ENCODE data around the gene POU2F1.

DNA sequence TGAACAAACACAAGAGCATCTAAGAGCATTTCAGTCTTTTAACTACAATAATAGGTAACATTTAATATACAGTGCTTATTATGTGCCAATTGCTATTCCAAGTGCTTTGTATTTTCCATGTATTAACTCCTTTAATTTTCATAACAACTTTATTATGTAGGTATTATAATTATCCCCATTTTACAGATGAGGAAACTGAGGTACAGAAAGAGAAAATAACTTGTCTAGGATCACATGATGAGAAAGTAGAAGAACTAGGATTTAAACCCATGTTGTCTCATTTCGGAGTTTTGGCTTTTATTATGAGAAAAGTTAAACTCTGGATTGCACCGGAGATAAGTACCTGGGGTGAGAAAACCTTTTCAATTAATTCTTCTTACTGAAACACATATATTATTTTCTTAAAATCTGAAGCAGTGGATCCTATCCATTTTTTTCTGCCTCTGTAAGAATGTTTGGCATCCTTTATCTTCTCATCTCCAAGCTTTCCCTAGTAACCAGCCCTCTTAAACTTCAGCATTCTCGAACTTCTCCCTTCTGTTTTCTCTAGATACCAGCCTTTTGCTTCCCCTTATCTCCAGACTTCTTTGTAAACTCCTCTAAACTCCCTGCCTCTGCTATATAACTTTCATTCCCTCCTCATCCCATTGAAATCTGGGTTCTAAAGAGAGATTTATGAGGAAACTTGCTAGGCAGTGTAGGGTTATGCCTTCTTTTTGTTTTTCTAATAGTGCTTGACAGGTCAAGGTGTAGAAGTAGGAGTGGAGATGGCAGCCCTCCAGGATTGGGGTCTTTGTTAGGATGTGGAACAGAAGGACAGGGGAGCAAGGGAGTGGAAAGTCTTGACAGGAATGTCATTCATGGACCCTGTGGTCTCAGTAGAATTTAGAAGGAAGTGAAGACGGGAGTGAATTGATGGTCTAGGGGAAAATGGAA is 28.3 kb downstream of the POU2F1 start:
- no peak for TF ChIP-seq YY1 (IDR thresholded peaks at IDR 0.05; ENCODE audit: insufficient read depth, insufficient read length)
- no peak for TF ChIP-seq ZNF274 (IDR thresholded peaks at IDR 0.05; ENCODE audit: low read depth, low read length)
